Neutrophil (primary cell): ENCODE results near the gene KREMEN2.

Experiments
- H3K27ac ChIP-seq: fragments of 200-600 bp; sonication (generic); 2 replicates; pipeline ENCODE4 v1.5.1; 2016; ENCODE audit warnings: mild to moderate bottlenecking, moderate library complexity
- H3K27me3 ChIP-seq: fragments of 200-600 bp; sonication (generic); 2 replicates; pipeline ENCODE4 v1.6.0; 2016; ENCODE audit warnings: mild to moderate bottlenecking
- H3K36me3 ChIP-seq: fragments of 200-600 bp; sonication (generic); 2 replicates; pipeline ENCODE4 v1.5.1; 2017
- H3K4me1 ChIP-seq, 2 experiments: fragments of 200-600 bp in 1 of 2; sonication (generic) in 1 of 2; 1 replicate in 1 of 2; 2 replicates in 1 of 2; pipeline versions ENCODE4 v1.5.1 to v1.6.1; 2013 to 2016; ENCODE audit warnings: low read depth in 1 of 2, low read length in 1 of 2, mild to moderate bottlenecking in 1 of 2, moderate library complexity in 1 of 2; ENCODE audit not compliant: control insufficient read depth in 1 of 2, insufficient read depth in 1 of 2
- H3K4me3 ChIP-seq, 2 experiments: fragments of 200-600 bp in 1 of 2; sonication (generic) in 1 of 2; 1 replicate in 1 of 2; 2 replicates in 1 of 2; pipeline ENCODE4 v1.5.1; 2013 to 2016; ENCODE audit warnings: low read depth in 1 of 2, low read length in 1 of 2, mild to moderate bottlenecking in 1 of 2, moderate library complexity in 1 of 2
- H3K9me3 ChIP-seq: fragments of 200-600 bp; sonication (generic); 2 replicates; pipeline ENCODE4 v1.5.1; 2016
- TF ChIP-seq, protein P1 (sequence below): fragments of 200-600 bp; sonication (generic); IDR thresholded peaks from 2 replicates; pipeline ENCODE4 v1.5.1; 2016; ENCODE audit warnings: antibody characterized with exemption

Gene KREMEN2

DNA sequence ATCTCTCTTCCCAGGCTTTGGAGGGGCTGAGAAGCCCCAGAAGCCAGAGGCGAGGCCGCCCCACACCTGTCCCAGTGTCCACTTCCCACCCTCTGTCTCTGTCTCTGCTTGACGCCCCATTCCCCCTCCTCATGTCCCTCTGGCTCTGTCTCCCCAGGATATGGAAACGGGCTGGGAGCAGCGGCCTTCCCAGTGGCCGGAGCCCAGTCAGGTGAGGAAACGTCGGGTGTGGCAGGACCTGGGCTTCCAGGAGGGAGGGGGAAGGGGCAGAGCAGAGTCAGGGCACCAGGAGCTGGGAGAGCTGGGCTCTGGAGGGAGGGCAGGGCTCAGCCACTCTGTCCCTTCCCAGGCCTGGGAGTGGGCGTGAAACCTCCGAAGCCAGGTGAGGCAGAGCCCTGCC is 26.8 kb downstream of the KREMEN2 start:
- Histone ChIP-seq H3K36me3 (no peaks in the 10 kb centered on the region), H3K4me3 (no peak overlapping the region), H3K27me3 (peaks cover 13% of the 10 kb centered on the region), H3K27ac (no peak overlapping the region), H3K9me3 (no peaks in the 10 kb centered on the region), H3K4me1 (no peaks in the 10 kb centered on the region)
- TF ChIP-seq, protein P1, sequence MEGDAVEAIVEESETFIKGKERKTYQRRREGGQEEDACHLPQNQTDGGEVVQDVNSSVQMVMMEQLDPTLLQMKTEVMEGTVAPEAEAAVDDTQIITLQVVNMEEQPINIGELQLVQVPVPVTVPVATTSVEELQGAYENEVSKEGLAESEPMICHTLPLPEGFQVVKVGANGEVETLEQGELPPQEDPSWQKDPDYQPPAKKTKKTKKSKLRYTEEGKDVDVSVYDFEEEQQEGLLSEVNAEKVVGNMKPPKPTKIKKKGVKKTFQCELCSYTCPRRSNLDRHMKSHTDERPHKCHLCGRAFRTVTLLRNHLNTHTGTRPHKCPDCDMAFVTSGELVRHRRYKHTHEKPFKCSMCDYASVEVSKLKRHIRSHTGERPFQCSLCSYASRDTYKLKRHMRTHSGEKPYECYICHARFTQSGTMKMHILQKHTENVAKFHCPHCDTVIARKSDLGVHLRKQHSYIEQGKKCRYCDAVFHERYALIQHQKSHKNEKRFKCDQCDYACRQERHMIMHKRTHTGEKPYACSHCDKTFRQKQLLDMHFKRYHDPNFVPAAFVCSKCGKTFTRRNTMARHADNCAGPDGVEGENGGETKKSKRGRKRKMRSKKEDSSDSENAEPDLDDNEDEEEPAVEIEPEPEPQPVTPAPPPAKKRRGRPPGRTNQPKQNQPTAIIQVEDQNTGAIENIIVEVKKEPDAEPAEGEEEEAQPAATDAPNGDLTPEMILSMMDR = no peak

DNA sequence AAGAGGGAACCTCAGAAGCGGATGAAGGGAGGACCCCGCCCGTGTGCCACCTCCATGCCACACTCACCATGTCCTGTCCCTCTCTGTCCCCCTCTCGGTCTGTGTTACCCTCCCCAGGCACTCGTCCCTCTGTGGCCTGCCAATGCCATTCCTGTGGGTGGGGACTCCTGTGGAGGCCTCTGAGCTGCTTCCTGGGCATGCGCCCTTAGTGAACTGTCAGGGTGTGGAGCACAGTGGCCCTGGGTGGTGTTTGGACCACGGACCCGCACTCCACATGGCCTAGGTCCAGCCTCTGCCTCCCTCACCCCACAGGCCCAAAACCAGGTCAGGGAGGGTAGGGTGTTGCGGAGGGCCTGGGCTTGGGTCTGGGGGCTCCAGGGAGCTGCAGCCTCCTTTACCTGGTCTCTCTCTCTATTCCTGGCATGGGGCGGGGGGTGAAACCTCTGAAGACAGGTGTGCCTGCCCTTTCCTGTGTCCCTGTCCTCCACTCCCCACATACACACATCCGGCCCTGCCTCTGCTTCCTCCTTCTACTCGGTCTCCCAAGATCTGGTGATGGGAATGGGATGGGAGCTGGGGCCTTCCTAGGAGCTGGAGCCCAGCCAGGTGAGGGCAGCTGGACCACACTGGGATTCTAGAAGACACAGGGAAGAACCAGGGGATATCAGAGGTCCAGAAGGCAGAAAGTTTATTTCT is 27.6 kb downstream of the KREMEN2 start:
- Histone ChIP-seq H3K27me3 (peaks cover 13% of the 10 kb centered on the region), H3K9me3 (no peaks in the 10 kb centered on the region), H3K27ac (no peak overlapping the region), H3K36me3 (no peaks in the 10 kb centered on the region), H3K4me3 (no peak overlapping the region), H3K4me1 (no peaks in the 10 kb centered on the region)
- TF ChIP-seq, protein P1 = no peak

DNA sequence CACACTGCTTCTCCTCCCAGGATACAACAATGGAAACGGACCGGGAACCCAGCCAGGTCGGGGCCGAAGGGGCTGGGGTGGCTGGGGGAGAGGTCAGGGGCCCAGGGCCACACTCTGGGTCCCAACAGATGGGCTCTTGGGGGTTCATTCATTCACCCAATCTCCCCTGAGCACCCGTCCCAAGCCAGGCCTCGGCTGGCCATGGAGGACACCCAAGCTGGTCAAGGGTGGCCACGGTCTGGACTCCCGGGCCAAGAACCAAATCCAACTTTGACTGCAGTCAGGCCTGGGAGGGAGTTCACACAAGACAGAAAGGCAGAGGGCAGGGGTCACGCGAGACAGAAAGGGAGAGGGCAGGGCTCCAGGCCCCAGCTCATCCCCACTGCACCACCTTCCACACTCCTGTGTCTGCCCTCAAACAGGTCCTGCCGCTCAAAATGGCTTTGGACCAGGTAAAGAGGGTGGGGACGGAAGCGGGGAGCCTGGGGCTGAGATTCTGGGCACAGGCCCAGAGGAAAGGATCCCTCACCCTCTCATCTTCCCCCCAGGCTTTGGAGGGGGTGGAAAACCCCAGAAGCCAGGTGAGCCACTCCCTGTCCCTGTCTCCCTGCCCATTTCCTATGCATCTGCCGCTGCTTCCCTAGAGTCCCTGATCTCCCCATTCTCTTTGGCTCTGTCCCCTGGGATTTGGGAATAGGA is 28.5 kb downstream of the KREMEN2 start:
- no peaks in the 10 kb centered on the region for H3K4me1 ChIP-seq
- H3K27ac ChIP-seq = no peak overlapping the region
- H3K4me3 ChIP-seq = no peak overlapping the region
- H3K36me3 ChIP-seq = no peaks in the 10 kb centered on the region
- TF ChIP-seq, protein P1 = no peak
- peaks cover 13% of the 10 kb centered on the region for H3K27me3 ChIP-seq
- no peaks in the 10 kb centered on the region for H3K9me3 ChIP-seq

DNA sequence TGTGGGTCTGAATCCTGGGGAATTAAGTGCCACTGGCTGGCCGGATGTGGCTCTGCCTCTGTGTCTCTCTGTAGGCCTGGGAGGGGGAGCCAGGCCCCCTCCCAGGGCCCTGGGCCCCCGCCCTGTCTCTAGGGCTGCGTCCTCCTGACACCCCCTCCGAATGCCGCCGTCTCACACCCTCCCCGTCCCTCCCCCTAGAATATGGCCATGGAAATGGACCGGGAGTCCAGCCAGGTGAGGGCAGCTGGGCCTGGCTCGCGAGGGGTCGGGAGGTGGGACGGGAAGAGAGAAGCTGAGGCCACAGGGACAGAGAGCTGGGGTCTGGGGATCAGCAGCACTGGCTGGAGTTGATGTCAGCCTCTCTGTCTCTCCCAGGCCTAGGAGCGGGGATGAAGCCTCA is 32.2 kb downstream of the KREMEN2 start:
- Histone ChIP-seq H3K9me3 (no peaks in the 10 kb centered on the region), H3K4me1 (no peaks in the 10 kb centered on the region), H3K36me3 (peaks cover 19% of the 10 kb centered on the region), H3K4me3 (no peak overlapping the region), H3K27ac (no peak overlapping the region), H3K27me3 (no peaks in the 10 kb centered on the region)
- TF ChIP-seq, protein P1 = no peak

DNA sequence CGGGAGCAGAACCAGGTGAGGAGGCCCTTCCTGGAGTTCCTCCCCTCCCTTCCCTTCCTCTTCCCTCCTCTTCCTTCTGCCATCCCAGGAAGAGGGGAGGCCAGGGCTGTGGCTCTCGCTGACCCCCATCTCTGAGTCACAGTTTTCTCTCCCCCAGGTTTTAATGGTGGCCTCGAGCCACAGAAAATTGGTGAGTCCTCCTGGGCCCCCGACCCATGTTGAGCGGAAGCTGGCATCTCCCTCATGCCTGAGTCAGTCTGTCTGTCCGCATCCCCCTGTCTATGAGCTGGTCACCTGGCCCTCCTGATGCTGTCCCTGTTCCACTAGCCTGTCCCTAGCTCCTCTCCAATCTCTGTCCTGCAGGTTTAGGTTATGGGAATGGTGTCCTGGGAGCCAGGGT is 35.9 kb downstream of the KREMEN2 start:
- Histone ChIP-seq H3K4me3 (no peak overlapping the region), H3K4me1 (peaks cover 5 to 8% of the 10 kb centered on the region in 2 experiments), H3K27ac (no peak overlapping the region), H3K36me3 (peaks cover 31% of the 10 kb centered on the region), H3K27me3 (no peaks in the 10 kb centered on the region), H3K9me3 (no peaks in the 10 kb centered on the region)
- TF ChIP-seq, protein P1 = no peak
